Activated CD4-positive, alpha-beta T cell treated with anti-CD3 and anti-CD28 coated beads for 36 hours (primary cell): ENCODE measurements around the gene ZNF76. TPM values are rescaled to one million over a fixed set of nuclear protein-coding genes. Genes with fewer than 3 reads are reported as not detected.

ENCODE experiments used
- ATAC-seq: fragments of 200-7000 bp; cut with Tn5 transposase; one replicate; pipeline ENCODE4 v1.10.0; 2021; ENCODE audit warnings: mild to moderate bottlenecking, moderate library complexity
- CTCF ChIA-PET: fragments of 350-600 bp; sonication (Branson Sonifier 250); formaldehyde crosslinking; loops from one replicate; lab custom pipeline; 2021; ENCODE audit warnings: antibody characterized with exemption; lab: Charles Lee
- POLR2A ChIA-PET: fragments of 350-600 bp; sonication (Branson Sonifier 250); formaldehyde crosslinking; loops from one replicate; lab custom pipeline; 2021; ENCODE audit warnings: antibody characterized with exemption, inconsistent platforms; lab: Charles Lee
- DNase-seq: peaks from one replicate; pipeline ENCODE4 v3.0.0-alpha.2; 2020
- H3K27ac Mint-ChIP-seq: one replicate; pipeline ENCODE4 v1.8.0; 2021; ENCODE audit warnings: mixed read lengths
- H3K27me3 Mint-ChIP-seq: one replicate; pipeline ENCODE4 v1.8.0; 2021; ENCODE audit warnings: mixed read lengths
- H3K36me3 Mint-ChIP-seq: one replicate; pipeline ENCODE4 v1.8.0; 2021; ENCODE audit warnings: low read depth, mixed read lengths
- H3K4me1 Mint-ChIP-seq: one replicate; pipeline ENCODE4 v1.8.0; 2021; ENCODE audit warnings: mixed read lengths
- H3K4me3 Mint-ChIP-seq: one replicate; pipeline ENCODE4 v1.8.0; 2021; ENCODE audit warnings: mild to moderate bottlenecking, moderate library complexity, mixed read lengths
- H3K9me3 Mint-ChIP-seq: one replicate; pipeline ENCODE4 v1.8.0; 2021; ENCODE audit warnings: low read depth, mixed read lengths
- intact Hi-C, 2 experiments: fragments of 100-400 bp; cut with DNase I in 1 of 2; cut with micrococcal nuclease in 1 of 2; formaldehyde crosslinking; loops; one replicate each; pipeline versions ENCODE4 v1.14.2 to v1.15.1; 2022 to 2024; cut with DNase I, micrococcal nuclease
- total RNA-seq, 2 experiments: library from RNA; stranded (reverse); gene quantifications; one replicate each; pipeline ENCODE4 v1.2.3, GENCODE V29; 2021

Gene ZNF76
- total RNA-seq, 2 experiments from 2014 or later, result 35.2 to 40.1 TPM

GRCh38 chr6:35219683-35220326, 39.7 kb upstream of the ZNF76 start:
- intact Hi-C loops, result no loop called here
- POLR2A ChIA-PET, result no interaction called here
- H3K27ac Mint-ChIP-seq, result no peak overlapping the region
- ATAC-seq (no peak), DNase-seq (no peak)
- no peaks in the 10 kb centered on the region for H3K36me3 Mint-ChIP-seq
- no peaks in the 10 kb centered on the region for H3K9me3 Mint-ChIP-seq
- peaks cover 35% of the 10 kb centered on the region for H3K27me3 Mint-ChIP-seq
- H3K4me3 Mint-ChIP-seq, result no peak overlapping the region
- no peaks in the 10 kb centered on the region for H3K4me1 Mint-ChIP-seq
- CTCF ChIA-PET, result interaction anchor here (0.8 to 2.1 kb wide), 3 partner anchors 15 to 21 kb away, joined by 3 to 11 read pairs (median 6); no protein-coding TSS in a partner anchor

- Mint-ChIP-seq H3K27me3 (peaks cover 27% of the 10 kb centered on the region), H3K4me3 (no peak overlapping the region), H3K4me1 (no peaks in the 10 kb centered on the region), H3K36me3 (no peaks in the 10 kb centered on the region), H3K9me3 (no peaks in the 10 kb centered on the region), H3K27ac (no peak overlapping the region)
- intact Hi-C loops, result no loop called here
- no peak for ATAC-seq
- DNase-seq, result no peak
- POLR2A ChIA-PET, result interaction anchor here (0.6 kb wide), 1 partner anchor 17 kb away, joined by 3 read pairs; no protein-coding TSS in a partner anchor
- CTCF ChIA-PET, result interaction anchor here (2.1 kb wide), 1 partner anchor 16 kb away, joined by 11 read pairs; no protein-coding TSS in a partner anchor
Measured at GRCh38 chr6:35220711-35221110, 38.8 kb upstream of the ZNF76 start.

- POLR2A ChIA-PET, result interaction anchor here (0.6 kb wide), 1 partner anchor 36 kb away, joined by 4 read pairs; the partner anchor contains the start of gene ZNF76
Measured at GRCh38 chr6:35223396-35223795, 36.1 kb upstream of the ZNF76 start.

GRCh38 chr6:35224720-35225119, 34.8 kb upstream of the ZNF76 start:
- ChIA-PET POLR2A (no interaction called here), CTCF (interaction anchor here (2.4 kb wide), 1 partner anchor 19 kb away, joined by 12 read pairs; no protein-coding TSS in a partner anchor)
- Mint-ChIP-seq H3K27ac (no peak overlapping the region), H3K4me3 (no peak overlapping the region), H3K27me3 (peaks cover 2% of the 10 kb centered on the region), H3K36me3 (no peaks in the 10 kb centered on the region), H3K9me3 (no peaks in the 10 kb centered on the region), H3K4me1 (no peaks in the 10 kb centered on the region)
- no peak for DNase-seq
- ATAC-seq, result no peak
- intact Hi-C loops, result no loop called here

More at GRCh38 chr6:35223396-35223795, 36.1 kb upstream of the ZNF76 start:
- no peak overlapping the region for H3K27ac Mint-ChIP-seq
- CTCF ChIA-PET, result interaction anchor here (1.4 to 2.5 kb wide), 2 partner anchors 16 to 34 kb away, joined by 3 to 7 read pairs; no protein-coding TSS in a partner anchor
- H3K4me1 Mint-ChIP-seq, result no peaks in the 10 kb centered on the region
- intact Hi-C loops, result no loop called here
- peaks cover 6% of the 10 kb centered on the region for H3K27me3 Mint-ChIP-seq
- no peak overlapping the region for H3K4me3 Mint-ChIP-seq
- H3K9me3 Mint-ChIP-seq, result no peaks in the 10 kb centered on the region
- ATAC-seq (no peak), DNase-seq (no peak)
- no peaks in the 10 kb centered on the region for H3K36me3 Mint-ChIP-seq

- H3K4me1 Mint-ChIP-seq, result no peaks in the 10 kb centered on the region
- H3K9me3 Mint-ChIP-seq, result no peaks in the 10 kb centered on the region
- H3K36me3 Mint-ChIP-seq, result no peaks in the 10 kb centered on the region
- H3K4me3 Mint-ChIP-seq, result no peak overlapping the region
- ChIA-PET CTCF (interaction anchor here (0.6 to 5.1 kb wide), 3 partner anchors 12 to 49 kb away, joined by 3 to 39 read pairs (median 20); no protein-coding TSS in a partner anchor), POLR2A (no interaction called here)
- no peak overlapping the region for H3K27ac Mint-ChIP-seq
- H3K27me3 Mint-ChIP-seq, result no peaks in the 10 kb centered on the region
- DNase-seq (no peak), ATAC-seq (no peak)
- intact Hi-C loops, result no loop called here
Measured at GRCh38 chr6:35228481-35228880, 31.1 kb upstream of the ZNF76 start.

- H3K27ac Mint-ChIP-seq, result no peak overlapping the region
- ChIA-PET CTCF (interaction anchor here (0.6 to 5.1 kb wide), 4 partner anchors 11 to 50 kb away, joined by 3 to 39 read pairs (median 12); no protein-coding TSS in a partner anchor), POLR2A (no interaction called here)
- H3K36me3 Mint-ChIP-seq, result no peaks in the 10 kb centered on the region
- intact Hi-C loops, result no loop called here
- no peaks in the 10 kb centered on the region for H3K9me3 Mint-ChIP-seq
- DNase-seq (no peak), ATAC-seq (no peak)
- no peaks in the 10 kb centered on the region for H3K27me3 Mint-ChIP-seq
- no peaks in the 10 kb centered on the region for H3K4me1 Mint-ChIP-seq
- H3K4me3 Mint-ChIP-seq, result no peak overlapping the region
Measured at GRCh38 chr6:35229304-35229703, 30.2 kb upstream of the ZNF76 start.

- Mint-ChIP-seq H3K27me3 (no peaks in the 10 kb centered on the region), H3K27ac (no peak overlapping the region), H3K4me3 (no peak overlapping the region), H3K4me1 (no peaks in the 10 kb centered on the region), H3K9me3 (peaks cover 2% of the 10 kb centered on the region), H3K36me3 (no peaks in the 10 kb centered on the region)
- ChIA-PET CTCF (interaction anchor here (0.6 to 5.1 kb wide), 4 partner anchors 10 to 33 kb away, joined by 3 to 39 read pairs (median 12); no protein-coding TSS in a partner anchor), POLR2A (interaction anchor here (0.6 kb wide), 1 partner anchor 388 kb away, joined by 4 read pairs; no protein-coding TSS in a partner anchor)
- no peak for ATAC-seq
- intact Hi-C loops, result no loop called here
- no peak for DNase-seq
Measured at GRCh38 chr6:35230498-35230897, 29.0 kb upstream of the ZNF76 start.

GRCh38 chr6:35230950-35231349, 28.6 kb upstream of the ZNF76 start:
- Mint-ChIP-seq H3K4me1 (no peaks in the 10 kb centered on the region), H3K9me3 (peaks cover 2% of the 10 kb centered on the region), H3K27me3 (no peaks in the 10 kb centered on the region), H3K36me3 (no peaks in the 10 kb centered on the region), H3K4me3 (no peak overlapping the region), H3K27ac (no peak overlapping the region)
- DNase-seq (no peak), ATAC-seq (no peak)
- intact Hi-C loops, result no loop called here
- POLR2A ChIA-PET, result interaction anchor here (0.6 kb wide), 1 partner anchor 388 kb away, joined by 4 read pairs; no protein-coding TSS in a partner anchor
- CTCF ChIA-PET, result interaction anchor here (0.6 to 5.1 kb wide), 4 partner anchors 10 to 33 kb away, joined by 3 to 39 read pairs (median 12); no protein-coding TSS in a partner anchor

- Mint-ChIP-seq H3K9me3 (peaks cover 2% of the 10 kb centered on the region), H3K4me3 (no peak overlapping the region), H3K27me3 (no peaks in the 10 kb centered on the region), H3K36me3 (no peaks in the 10 kb centered on the region), H3K4me1 (no peaks in the 10 kb centered on the region), H3K27ac (no peak overlapping the region)
- no peak for DNase-seq
- intact Hi-C loops, result no loop called here
- no peak for ATAC-seq
- CTCF ChIA-PET, result interaction anchor here (0.9 to 5.1 kb wide), 3 partner anchors 9 to 27 kb away, joined by 3 to 39 read pairs (median 20); no protein-coding TSS in a partner anchor
- POLR2A ChIA-PET, result no interaction called here
Measured at GRCh38 chr6:35231563-35231962, 28.0 kb upstream of the ZNF76 start.

- H3K4me1 Mint-ChIP-seq, result no peaks in the 10 kb centered on the region
- no peak for ATAC-seq
- intact Hi-C loops, result no loop called here
- no peak for DNase-seq
- H3K36me3 Mint-ChIP-seq, result no peaks in the 10 kb centered on the region
- H3K9me3 Mint-ChIP-seq, result peaks cover 2% of the 10 kb centered on the region
- CTCF ChIA-PET, result interaction anchor here (1.7 kb wide), 1 partner anchor 95 kb away, joined by 6 read pairs; no protein-coding TSS in a partner anchor
- no peak overlapping the region for H3K4me3 Mint-ChIP-seq
- no peak overlapping the region for H3K27ac Mint-ChIP-seq
- POLR2A ChIA-PET, result no interaction called here
- no peaks in the 10 kb centered on the region for H3K27me3 Mint-ChIP-seq
Measured at GRCh38 chr6:35234901-35235300, 24.6 kb upstream of the ZNF76 start.

- no peaks in the 10 kb centered on the region for H3K36me3 Mint-ChIP-seq
- CTCF ChIA-PET, result interaction anchor here (0.6 to 1.6 kb wide), 6 partner anchors 14 to 247 kb away, joined by 3 to 5 read pairs (median 3); no protein-coding TSS in a partner anchor
Measured at GRCh38 chr6:35236223-35236622, 23.3 kb upstream of the ZNF76 start.

More at GRCh38 chr6:35236223-35236622, 23.3 kb upstream of the ZNF76 start:
- H3K4me3 Mint-ChIP-seq, result no peak overlapping the region
- no peaks in the 10 kb centered on the region for H3K4me1 Mint-ChIP-seq
- ATAC-seq (no peak), DNase-seq (no peak)
- peaks cover 2% of the 10 kb centered on the region for H3K9me3 Mint-ChIP-seq
- intact Hi-C loops, result no loop called here
- POLR2A ChIA-PET, result no interaction called here
- H3K27ac Mint-ChIP-seq, result no peak overlapping the region
- H3K27me3 Mint-ChIP-seq, result no peaks in the 10 kb centered on the region
